Sigmoid colon (tissue), 4 donors: Measurements from ENCODE around the gene GPC6.

ENCODE experiments used
- EP300 ChIP-seq, 4 donors: sonication (generic); formaldehyde crosslinking; IDR thresholded peaks; one replicate each; pipeline ENCODE4 v1.6.1; 2017; ENCODE audit warnings: antibody characterized with exemption in 4 of 4
- POLR2A ChIP-seq, 2 donors: fragments of 450-650 bp; IDR thresholded peaks; one replicate each; pipeline ENCODE4 v1.6.1; 2016; ENCODE audit warnings: antibody characterized with exemption in 2 of 2, mild to moderate bottlenecking in 2 of 2, moderate library complexity in 2 of 2

- TF ChIP-seq POLR2A (IDR thresholded peaks at IDR 0.05) = no peak
- TF ChIP-seq EP300 (IDR thresholded peaks at IDR 0.05) = no peak
These were observed 193.6 kb downstream of the GPC6 start for GRCh38 chr13:93420206-93420605.
